ENCODE results near the gene CXCR2.
"Not testable (repeated sequence)": the region's sequence is repeated elsewhere in the genome, so short reads cannot be mapped to it uniquely, and the experiment has no call there.

CXCR2 gene

DNA sequence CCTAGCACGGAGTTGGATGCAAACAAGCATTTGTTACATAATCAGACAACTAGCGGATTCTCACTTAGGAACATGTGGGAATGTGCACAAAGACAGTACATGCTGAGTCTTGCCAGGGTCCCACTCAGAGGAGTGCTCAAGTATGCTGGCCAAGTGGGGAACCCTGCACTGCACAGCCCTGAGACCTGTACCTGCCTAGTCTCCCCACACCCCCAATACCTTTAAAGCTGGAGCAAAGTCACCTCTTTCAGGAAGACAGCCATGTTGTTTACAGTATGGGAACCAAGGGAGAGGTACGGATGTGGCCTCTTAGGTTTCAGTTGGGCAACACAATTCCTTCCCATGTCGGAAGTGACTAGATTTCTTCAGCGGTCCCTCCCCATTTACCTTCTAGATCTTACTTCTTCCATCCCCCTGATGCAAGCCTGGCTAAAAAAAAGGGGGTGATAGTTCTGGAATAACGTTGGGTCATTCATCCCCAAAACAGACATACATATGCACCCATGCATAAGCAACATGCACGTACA, 30.2 kb downstream of the CXCR2 start:
- no peak for TF ChIP-seq GATA1 (IDR thresholded peaks at IDR 0.05; ENCODE audit: low read depth, low read length)
- no peak for TF ChIP-seq POLR2A (IDR thresholded peaks at IDR 0.05; ENCODE audit: low read length)

DNA sequence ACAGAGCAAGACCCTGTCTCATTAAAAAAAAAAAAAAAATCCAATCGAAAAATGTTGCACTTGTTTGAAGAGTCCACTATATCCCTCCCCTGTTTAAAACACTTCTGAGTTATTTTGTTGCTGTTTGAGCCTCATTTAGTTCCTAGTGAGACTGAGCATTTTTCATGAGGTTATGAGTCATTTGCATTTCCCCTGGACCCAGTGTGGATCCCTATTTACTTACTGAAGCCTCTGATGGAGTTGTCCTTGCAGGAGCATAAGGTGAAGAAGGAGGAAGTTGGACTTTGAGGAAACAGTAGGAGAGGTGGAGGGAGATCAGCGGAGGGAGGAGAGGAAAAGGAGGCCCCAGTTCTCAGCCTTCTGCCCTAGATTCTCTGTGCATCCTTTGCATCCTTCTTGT, 35.8 kb downstream of the CXCR2 start:
- TF ChIP-seq GATA1 (IDR thresholded peaks at IDR 0.05; ENCODE audit: low read depth, low read length) (no peak), POLR2A (IDR thresholded peaks at IDR 0.05; ENCODE audit: low read length) (no peak)
- no peak for DNase-seq

More for the DNA sequence above, 30.2 kb downstream of the CXCR2 start:
- no peak for DNase-seq

DNA sequence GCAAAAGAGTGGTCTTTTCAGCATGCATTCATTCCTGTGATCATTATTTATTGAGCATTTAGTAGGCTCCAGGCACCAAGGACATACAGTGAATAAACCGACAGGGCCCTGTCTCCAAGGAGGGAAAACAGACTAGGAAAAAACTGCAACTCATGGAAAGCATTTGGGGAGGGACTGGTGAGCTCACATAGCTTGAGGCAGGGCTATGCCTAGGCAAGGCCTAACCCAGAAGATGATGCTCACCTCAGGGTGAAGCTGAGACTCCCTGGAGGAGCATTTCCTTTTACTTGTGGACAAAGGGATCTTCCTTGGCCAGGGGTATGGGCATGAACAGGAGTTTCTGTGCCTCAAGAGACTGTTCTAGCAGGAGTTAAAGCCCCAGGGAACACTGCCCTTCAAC, 37.0 kb downstream of the CXCR2 start:
- TF ChIP-seq POLR2A (IDR thresholded peaks at IDR 0.05; ENCODE audit: low read length) (no peak), GATA1 (IDR thresholded peaks at IDR 0.05; ENCODE audit: low read depth, low read length) (no peak)
- no peak for DNase-seq

GRCh38 chr2:218166791-218167190, 41.0 kb downstream of the CXCR2 start, which contains the start of gene CXCR1:
Gene CXCR1 (minus strand): TSS chr2:218166962. CDS start chr2:218165211, 1,751 bp downstream.
- no peak for TF ChIP-seq GATA1 (IDR thresholded peaks at IDR 0.05; ENCODE audit: low read depth, low read length)
- TF ChIP-seq POLR2A (IDR thresholded peaks at IDR 0.05; ENCODE audit: low read length) = no peak
- DNase-seq = no peak

GRCh38 chr2:218168016-218168415, 42.2 kb downstream of the CXCR2 start:
- no peak for TF ChIP-seq POLR2A (IDR thresholded peaks at IDR 0.05; ENCODE audit: low read length)
- no peak for TF ChIP-seq GATA1 (IDR thresholded peaks at IDR 0.05; ENCODE audit: low read depth, low read length)
- DNase-seq = no peak

- TF ChIP-seq GATA1 (IDR thresholded peaks at IDR 0.05; ENCODE audit: low read depth, low read length) = no peak
- no peak for TF ChIP-seq POLR2A (IDR thresholded peaks at IDR 0.05; ENCODE audit: low read length)
- peak; percentile 49 to 78 for DNase-seq
Measured at GRCh38 chr2:218168635-218169462, 43.0 kb downstream of the CXCR2 start.

DNA sequence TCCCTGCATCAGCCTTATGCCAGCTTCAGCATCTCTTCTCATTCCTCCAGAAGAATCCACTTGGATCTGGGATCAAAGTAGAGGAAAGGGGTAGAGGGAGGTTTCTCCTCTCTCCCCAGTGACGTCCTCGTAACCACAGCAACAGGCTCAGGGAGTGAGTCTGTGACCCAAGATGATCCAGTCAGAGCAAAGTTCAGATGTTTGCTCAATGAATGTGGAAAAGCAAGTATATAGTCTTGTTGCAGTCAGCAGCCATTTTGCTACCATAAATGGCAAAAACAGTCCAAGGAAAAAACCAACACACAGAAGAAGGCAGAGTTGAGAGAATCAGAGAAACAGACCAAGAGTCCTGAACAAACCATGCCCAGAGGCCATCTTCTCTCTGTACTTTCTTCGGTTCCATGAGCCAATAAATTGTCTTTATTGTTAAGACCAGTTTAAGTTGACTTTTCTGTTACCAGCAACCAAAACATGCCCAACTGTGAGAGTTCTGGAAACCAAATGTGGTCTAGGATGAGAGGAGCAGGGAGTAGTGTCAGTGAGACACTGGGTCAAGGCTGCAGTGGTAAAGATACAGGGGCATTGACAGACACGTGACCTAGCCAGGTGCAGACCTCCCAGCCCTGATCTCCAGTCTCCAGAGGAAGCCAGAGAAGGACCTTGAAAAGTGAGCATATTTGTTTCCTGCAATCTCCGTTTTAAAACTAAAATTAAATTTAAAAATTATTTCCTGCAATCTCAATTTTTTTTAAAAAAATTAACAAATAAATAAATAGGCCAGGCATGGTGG, 44.1 kb downstream of the CXCR2 start:
- TF ChIP-seq GATA1 (IDR thresholded peaks at IDR 0.05; ENCODE audit: low read depth, low read length) (no peak), POLR2A (IDR thresholded peaks at IDR 0.05; ENCODE audit: low read length) (no peak)
- DNase-seq = no peak

DNA sequence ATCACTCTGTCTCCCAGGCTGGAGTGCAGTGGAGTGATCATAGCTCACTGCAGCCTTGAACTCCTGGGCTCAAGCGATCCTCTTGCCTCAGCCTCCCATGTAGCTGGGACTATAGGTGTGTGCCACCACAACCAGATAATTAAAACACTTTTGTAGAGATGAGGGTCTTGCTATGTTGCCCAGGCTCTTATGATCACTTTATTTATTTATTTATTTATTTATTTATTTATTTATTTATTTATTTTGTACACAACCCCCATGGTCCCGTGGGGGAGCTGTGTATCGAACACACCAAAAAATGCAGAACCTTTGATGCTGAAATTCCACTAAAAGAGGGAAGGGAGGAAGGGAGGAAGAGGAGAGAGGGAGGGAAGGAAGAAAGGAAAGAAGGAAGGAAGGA, 45.9 kb downstream of the CXCR2 start:
- not testable (repeated sequence) for DNase-seq

- no peak for DNase-seq
- TF ChIP-seq POLR2A (IDR thresholded peaks at IDR 0.05; ENCODE audit: low read length) = no peak
Measured at GRCh38 chr2:218172845-218173244, 47.0 kb downstream of the CXCR2 start.

DNA sequence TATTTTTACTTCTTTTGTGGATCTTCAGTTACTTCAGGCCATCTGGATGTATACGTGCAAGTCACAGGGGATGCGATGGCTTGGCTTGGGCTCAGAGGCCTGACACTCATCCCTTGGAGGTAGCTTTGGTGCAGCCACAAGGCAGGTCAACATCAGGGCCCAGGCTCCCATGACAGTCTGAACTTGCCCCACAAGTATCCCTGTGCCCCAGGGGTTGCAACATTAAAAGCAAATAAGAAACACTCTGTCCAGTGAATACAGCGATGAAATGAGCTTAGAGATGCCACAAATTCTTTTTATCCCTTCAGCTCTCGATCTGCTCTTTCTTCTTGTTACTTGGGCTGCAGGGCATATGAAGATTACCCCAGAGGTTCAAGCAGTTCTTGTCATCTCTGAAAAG, 54.0 kb downstream of the CXCR2 start:
- DNase-seq = no peak

DNA sequence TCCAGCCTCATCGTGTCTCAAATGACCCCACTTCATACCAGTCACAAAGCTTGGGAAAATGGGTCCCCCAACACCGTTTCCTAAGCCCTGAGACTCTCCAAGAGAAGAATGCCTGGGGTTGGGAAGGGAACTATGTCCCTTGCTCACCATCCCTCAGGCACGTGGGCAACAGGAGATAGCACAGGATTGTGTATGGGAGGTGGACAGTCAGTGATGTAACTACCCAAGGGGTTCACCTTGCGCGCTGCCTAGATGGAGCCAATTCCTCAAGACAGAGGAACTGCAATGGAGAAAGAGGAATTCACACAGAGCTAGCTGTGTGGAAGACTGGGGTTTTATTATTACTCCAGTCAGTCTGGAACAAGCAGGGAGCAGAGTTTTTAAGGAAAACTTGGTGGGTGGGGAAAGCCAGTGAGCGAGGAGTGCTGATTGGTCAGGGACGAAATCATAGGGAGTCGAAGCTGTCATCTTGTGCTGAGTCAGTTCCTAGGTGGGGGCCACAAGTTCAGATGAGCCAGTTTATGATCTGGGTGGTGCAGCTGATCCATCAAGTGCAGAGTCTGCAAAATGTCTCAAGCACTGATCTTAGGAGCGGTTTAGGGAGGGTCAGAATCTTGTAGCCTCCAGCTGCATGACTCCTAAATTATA, 54.8 kb downstream of the CXCR2 start:
- TF ChIP-seq POLR2A (IDR thresholded peaks at IDR 0.05; ENCODE audit: low read length) (no peak), GATA1 (IDR thresholded peaks at IDR 0.05; ENCODE audit: low read depth, low read length) (no peak)
- peak in 1 of 2 experiments; percentile 38 for DNase-seq

More for the DNA sequence above, 54.0 kb downstream of the CXCR2 start:
- TF ChIP-seq POLR2A (IDR thresholded peaks at IDR 0.05; ENCODE audit: low read length) (no peak), GATA1 (IDR thresholded peaks at IDR 0.05; ENCODE audit: low read depth, low read length) (no peak)

- no peak for DNase-seq
- TF ChIP-seq POLR2A (IDR thresholded peaks at IDR 0.05; ENCODE audit: low read length) = no peak
- TF ChIP-seq GATA1 (IDR thresholded peaks at IDR 0.05; ENCODE audit: low read depth, low read length) = no peak
Measured at GRCh38 chr2:218184331-218184730, 58.5 kb downstream of the CXCR2 start.

DNA sequence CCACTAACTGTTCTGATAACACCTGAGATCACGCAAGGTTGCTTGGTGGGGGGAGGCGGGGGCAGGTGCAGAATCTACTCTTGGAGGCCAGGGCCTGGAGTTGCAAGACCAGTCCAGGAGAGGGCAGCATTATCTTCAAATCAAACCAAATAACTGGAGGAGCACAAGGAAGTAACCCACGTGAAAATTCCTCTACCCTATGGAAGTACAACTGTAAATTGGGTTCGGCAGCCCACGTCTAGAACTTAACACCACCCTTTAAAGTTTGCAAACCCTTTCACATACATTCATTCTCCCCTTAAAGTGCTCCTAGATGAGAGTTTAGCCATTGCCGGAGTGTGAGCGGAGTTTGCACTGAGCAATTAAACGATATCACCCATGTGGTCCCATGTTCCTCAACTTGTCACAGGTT, 60.5 kb downstream of the CXCR2 start:
- peak; percentile 63 to 81 for DNase-seq
- no peak for TF ChIP-seq POLR2A (IDR thresholded peaks at IDR 0.05; ENCODE audit: low read length)
- no peak for TF ChIP-seq GATA1 (IDR thresholded peaks at IDR 0.05; ENCODE audit: low read depth, low read length)
